Measurements from ENCODE around the gene KIF3A.

KIF3A gene

DNA sequence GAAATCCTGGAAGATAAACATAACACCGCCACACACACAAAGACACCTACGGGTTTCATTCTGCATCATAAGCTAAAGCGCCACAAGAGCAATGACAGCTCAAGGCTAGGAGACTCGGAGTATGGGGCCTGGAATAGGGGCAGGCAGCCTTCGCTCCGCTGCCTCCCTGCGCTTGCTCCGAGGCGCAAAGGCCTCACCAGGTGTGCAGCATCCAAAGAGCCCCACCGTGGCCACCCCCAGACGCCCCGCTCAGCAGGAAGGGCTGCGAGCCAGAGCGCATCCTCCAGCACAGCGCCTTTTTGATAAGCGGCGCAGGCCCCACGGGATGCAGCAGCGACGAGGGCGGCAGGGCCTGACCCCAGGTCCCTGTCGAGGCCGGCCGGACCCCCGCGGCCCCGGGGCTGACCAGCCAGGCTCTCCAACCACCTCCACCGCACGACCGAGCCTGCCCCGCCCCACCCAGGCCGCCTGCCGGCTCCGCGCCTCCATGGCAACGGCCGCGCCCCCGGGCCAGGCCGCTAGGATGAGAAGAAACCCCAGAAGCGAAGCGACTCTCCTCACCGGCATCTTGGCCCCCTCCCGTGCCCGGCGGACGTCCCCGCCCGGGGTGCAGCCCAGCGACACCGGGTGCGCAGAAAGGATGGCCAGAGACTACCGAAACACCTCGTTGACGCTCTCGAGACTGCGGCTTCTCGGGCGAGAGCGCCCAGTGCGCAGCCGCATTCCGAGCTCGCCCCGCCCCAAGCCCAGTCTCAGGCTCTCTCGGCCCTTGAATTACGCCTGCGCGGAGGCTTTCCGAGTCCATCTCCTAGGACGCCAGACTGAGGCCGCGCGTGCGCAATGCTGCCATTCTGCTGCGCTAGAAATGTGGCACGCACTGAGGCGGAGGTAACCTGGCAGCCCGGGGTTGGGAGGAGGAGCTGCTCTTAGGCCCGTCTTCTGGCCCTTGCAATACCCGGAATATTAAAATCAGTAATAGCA is at the start of gene KIF3A:
TSS of gene KIF3A (minus strand) at position 694 of the 981 bp plus-strand sequence. CDS start at position 567, 127 bp downstream.
- TF ChIP-seq, protein P1, sequence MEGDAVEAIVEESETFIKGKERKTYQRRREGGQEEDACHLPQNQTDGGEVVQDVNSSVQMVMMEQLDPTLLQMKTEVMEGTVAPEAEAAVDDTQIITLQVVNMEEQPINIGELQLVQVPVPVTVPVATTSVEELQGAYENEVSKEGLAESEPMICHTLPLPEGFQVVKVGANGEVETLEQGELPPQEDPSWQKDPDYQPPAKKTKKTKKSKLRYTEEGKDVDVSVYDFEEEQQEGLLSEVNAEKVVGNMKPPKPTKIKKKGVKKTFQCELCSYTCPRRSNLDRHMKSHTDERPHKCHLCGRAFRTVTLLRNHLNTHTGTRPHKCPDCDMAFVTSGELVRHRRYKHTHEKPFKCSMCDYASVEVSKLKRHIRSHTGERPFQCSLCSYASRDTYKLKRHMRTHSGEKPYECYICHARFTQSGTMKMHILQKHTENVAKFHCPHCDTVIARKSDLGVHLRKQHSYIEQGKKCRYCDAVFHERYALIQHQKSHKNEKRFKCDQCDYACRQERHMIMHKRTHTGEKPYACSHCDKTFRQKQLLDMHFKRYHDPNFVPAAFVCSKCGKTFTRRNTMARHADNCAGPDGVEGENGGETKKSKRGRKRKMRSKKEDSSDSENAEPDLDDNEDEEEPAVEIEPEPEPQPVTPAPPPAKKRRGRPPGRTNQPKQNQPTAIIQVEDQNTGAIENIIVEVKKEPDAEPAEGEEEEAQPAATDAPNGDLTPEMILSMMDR (IDR thresholded peaks at IDR 0.05; ENCODE audit: borderline replicate concordance, control extremely low read depth, extremely low read depth, insufficient read depth, missing control alignments) = no peak
- in situ Hi-C loops (cut with MboI; ENCODE audit: low sequenced_read_pairs, unreplicated experiment) = no loop called here
- DNase-seq (ENCODE audit: low spot score) = peak; percentile 100

DNA sequence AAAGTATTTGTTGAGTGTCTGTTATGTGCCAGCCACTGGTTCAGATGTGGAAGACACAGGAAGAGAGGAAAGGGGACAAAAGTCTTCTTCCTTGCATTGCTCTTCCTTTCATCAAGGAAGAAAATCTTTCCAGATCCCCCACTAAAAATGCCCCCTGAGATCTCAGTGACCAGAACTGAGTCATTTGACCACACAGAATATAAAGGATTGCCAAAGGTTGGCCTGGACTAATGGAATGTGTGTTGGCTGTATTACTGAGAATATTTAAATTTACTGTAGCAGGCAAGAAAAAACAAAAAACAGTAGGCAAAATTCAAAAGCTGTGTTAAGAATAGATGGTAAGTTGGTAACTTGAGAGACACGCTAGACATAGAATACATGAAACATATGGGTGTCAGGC is 49.7 kb upstream of the KIF3A start:
- in situ Hi-C loops (cut with MboI; ENCODE audit: low sequenced_read_pairs, unreplicated experiment) = no loop called here
- TF ChIP-seq, protein P1 (IDR thresholded peaks at IDR 0.05; ENCODE audit: borderline replicate concordance, control extremely low read depth, extremely low read depth, insufficient read depth, missing control alignments) = no peak
- no peak for DNase-seq (ENCODE audit: low spot score)

DNA sequence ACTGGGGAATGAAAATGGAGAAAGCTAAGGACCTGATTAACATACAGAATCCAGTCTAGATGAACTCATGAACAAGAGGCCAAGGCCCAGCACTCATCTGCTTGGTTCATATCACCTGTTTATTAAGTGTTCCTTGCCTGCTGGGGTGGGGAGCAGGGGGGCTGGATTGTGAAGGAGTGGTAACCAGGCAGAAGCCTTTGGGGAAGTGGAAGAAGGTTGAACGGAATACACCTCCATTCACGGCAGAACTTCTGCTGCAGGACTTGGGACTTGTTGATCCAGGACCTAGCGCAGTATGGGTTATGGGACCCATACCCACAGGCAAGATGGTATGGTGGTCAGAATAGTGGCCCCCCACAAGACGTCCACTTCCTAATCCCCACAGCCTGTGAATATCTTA is 48.5 kb upstream of the KIF3A start:
- no peak for DNase-seq (ENCODE audit: low spot score)
- TF ChIP-seq, protein P1 (IDR thresholded peaks at IDR 0.05; ENCODE audit: borderline replicate concordance, control extremely low read depth, extremely low read depth, insufficient read depth, missing control alignments) = no peak
- in situ Hi-C loops (cut with MboI; ENCODE audit: low sequenced_read_pairs, unreplicated experiment) = no loop called here

DNA sequence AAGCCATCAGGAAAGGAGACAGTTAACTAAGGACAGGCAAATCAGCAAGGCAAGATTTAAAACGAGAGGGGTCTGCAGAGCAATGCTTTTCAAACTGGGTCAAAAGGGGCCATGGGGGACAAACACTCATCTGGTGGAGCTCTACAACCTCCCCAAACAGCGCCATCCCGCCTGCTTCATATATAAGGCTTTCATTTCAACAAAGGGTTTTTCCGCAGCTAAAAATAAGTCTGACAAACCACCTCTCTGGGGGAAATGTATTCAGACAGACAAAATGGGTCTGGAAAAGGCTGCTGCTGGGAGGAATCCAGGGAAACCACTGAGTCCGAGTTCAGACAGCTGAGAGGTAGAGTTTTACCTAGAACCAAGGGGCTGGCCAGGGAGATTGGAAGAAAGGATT is 48.0 kb upstream of the KIF3A start:
- TF ChIP-seq, protein P1 (IDR thresholded peaks at IDR 0.05; ENCODE audit: borderline replicate concordance, control extremely low read depth, extremely low read depth, insufficient read depth, missing control alignments) = no peak
- peak; percentile 34 for DNase-seq (ENCODE audit: low spot score)
- in situ Hi-C loops (cut with MboI; ENCODE audit: low sequenced_read_pairs, unreplicated experiment) = no loop called here

DNA sequence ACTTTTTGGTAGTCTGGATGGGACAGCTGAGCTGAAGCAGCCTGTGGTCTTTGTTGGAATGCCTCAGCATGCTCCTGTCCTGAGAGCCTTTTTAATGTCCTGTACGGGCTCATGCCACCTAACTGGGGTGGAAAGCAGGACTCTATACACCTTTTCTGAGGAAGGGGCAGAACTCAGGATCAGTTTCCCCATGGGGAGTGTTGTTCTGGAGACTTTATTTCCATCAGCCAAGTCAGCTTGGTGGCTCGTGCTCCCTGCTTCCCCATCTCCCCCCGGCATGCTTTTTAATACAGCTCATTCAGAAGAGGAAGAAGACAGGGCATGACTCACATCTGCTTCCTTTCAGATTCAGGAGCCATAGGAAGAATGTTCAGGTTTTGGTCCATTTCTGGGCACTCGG is 44.8 kb upstream of the KIF3A start:
- no peak for DNase-seq (ENCODE audit: low spot score)
- TF ChIP-seq, protein P1 (IDR thresholded peaks at IDR 0.05; ENCODE audit: borderline replicate concordance, control extremely low read depth, extremely low read depth, insufficient read depth, missing control alignments) = no peak
- in situ Hi-C loops (cut with MboI; ENCODE audit: low sequenced_read_pairs, unreplicated experiment) = no loop called here

DNA sequence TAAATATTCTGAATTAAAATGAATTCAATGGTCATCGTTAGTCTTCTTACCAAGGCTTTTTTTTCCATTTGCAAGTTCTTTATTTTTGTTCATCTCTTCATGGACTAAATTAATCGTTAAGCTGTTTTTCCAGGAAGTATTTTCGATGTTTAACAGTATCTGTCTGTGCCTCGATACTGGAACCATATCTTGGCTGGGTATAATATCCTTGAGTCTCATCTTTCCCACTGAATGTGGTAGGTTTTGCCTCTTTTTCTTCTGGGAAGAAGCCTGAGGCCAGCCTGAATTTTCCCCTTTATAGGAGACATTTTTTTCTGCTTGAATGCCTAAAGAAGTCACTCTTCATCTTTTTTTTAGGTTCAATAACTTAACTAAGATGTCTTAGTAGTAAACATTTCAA is 43.7 kb upstream of the KIF3A start:
- in situ Hi-C loops (cut with MboI; ENCODE audit: low sequenced_read_pairs, unreplicated experiment) = no loop called here
- no peak for DNase-seq (ENCODE audit: low spot score)
- TF ChIP-seq, protein P1 (IDR thresholded peaks at IDR 0.05; ENCODE audit: borderline replicate concordance, control extremely low read depth, extremely low read depth, insufficient read depth, missing control alignments) = no peak

Data from GM13976 (cell line).